MV-4-11 (cell line): ENCODE results near the gene UBE2E1.
A peak's percentile ranks its signal among the peaks of the same experiment; 100 is the strongest.

Experiments used
- DNase-seq: peaks from one replicate; lab custom pipeline; 2025; lab: John Stamatoyannopoulos, UW

Gene UBE2E1

DNA sequence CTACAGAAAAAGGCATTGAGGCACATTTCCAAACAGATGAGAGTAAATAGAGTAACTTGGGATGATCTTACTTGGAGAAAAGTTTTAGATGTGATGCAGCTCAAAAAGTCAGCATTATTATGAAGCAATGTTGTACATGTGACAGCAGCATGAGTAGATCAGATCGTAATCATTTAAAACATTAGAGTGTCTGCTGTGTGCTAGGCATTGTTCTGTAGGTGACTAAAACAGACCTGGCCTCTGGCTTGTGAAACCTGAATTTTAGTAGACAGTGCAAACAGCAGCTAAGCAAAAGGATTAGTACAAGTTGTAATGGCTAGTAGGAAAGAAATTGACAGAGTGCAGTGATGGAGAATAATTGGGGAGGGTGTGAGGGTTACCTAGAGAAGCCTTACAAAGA, 15.1 kb downstream of the UBE2E1 start:
- DNase-seq, result no peak

DNA sequence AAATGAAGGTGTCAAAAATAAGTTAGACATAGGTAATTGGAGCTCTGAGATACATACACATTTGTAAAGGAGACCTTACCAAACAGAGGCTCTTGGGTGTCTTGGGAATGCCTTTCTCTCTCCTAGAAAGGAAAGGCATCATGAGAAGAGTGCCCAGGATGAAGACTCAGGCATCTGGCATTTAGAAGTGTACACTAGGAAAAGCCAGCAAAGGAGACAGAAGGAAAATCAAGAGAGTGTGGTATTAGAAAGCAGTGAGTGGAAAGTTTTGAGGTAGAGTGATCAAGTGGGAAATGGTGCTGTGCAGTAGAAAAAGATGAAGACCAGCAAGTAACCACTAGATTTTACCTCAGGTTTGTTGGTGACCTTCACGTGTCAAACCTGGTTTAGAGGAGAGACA, 16.1 kb downstream of the UBE2E1 start:
- DNase-seq, result no peak

- no peak for DNase-seq
Observed at GRCh38 chr3:23822559-23822958, 16.8 kb downstream of the UBE2E1 start.

DNA sequence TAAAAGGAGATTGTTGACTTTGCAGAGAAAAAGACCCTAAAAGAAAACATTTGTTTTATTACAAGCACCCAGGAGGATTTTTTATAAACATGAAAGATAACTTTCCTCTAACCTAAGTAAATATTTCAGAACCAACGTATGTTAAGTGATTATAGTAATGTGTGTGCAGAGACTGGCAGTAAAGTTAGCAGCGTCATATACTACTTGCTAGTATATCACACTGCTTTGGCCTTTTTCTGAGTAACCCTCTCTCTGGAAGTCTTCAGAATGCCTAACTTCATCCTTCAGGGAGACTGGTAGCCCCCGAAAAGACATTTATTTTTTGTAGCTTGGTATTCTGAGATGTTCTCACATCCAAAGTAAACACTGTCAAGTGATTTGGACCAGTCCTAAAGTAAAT, 17.9 kb downstream of the UBE2E1 start:
- no peak for DNase-seq

DNA sequence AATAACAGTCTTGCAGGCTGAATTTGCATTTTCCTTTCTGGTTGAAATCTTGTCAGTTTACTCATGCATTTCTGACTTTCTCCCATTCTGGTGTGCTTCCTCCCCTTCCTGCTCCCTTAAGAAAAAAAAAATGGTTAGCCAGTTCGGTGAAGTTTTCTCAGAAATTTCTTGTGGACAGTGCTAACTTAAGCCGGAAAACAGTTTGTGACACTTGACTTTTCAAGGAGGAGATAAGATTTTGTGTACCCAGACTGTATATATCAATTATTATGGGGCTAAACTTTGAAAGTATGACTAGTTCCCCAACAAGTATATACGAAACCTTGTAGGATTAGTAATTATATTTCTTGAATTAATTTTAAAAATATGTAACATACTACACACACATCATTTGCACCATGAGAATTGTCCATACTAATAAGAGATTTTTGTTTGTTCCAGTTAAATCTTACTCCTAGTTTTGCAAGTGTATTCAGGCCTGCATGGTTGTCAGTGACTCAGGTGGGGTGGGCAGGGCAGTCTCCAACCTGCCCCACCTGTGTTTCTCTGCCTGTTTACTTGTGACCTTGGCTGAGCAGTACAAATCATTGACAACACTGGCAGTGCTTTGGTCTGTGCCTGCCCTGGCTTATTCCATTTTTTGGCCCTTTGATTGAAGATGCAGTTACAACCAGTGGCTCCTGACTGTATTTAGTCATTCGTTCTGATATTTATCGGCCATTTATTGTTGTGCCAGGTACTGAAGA, 19.1 kb downstream of the UBE2E1 start:
- no peak for DNase-seq

GRCh38 chr3:23825802-23826201, 20.0 kb downstream of the UBE2E1 start:
- no peak for DNase-seq

- DNase-seq, result no peak
Observed at GRCh38 chr3:23826382-23827064, 20.8 kb downstream of the UBE2E1 start.

DNA sequence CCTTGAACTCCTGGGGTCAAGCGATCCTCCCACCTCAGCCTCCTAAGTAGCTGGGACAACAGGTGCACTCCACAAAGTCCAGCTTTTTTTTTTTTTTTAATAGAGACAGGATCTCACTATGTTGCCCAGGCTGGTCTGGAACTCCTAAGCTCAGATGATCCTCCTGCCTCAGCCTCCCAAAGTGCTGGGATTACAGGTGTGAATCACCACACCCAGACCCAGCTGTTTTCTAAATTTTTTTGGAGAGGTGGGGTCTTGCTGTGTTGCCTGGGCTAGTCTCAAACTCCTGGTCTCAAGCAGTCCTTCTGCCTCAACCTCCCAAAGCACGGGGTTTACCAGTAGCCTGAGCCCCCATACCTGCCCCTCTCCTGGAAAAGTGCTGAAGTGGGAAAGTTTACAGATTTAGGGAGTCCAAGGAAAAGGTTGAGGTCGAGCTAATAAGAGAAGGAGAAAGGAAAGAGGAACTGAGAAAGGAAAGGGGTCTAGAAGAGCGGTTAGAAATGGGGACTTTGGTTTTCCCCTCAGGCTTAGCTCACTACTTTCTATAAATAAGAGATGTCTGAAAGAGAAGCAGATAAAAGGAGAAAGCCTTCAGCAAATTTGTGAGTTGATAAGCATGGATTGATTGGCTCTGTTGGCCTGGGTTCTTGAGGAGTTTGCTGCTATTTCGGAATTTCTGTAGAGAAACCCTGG, 23.6 kb downstream of the UBE2E1 start:
- DNase-seq, result peak; percentile 85

DNA sequence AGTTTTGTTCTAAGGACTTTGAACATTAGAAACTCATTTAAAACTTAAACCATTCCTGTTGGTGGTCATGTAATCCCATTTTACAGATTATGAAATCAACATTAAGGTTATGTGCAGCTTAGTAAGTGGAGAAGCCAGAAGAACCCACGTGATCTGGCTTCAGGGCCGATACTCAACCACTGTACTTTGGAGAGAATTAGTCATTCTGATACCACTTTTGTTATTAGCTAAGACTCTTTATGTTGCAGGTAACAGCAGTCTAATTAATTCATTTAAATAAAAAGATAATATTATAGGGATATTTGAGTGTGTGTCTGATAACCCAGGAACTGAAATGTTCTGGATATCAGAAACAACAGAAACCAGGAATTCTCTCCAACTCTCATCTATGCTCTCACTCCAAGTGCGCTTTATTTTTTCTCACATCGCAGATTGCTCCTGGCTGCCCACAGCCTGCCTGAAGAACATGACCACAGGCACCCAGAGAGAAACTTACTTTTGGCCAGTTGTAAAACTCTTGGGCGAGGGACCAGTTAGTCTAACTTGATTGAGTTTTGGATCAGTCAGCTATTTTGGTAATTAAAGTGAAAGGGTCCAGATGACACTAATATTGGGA, 25.2 kb downstream of the UBE2E1 start:
- DNase-seq, result peak; percentile 60

DNA sequence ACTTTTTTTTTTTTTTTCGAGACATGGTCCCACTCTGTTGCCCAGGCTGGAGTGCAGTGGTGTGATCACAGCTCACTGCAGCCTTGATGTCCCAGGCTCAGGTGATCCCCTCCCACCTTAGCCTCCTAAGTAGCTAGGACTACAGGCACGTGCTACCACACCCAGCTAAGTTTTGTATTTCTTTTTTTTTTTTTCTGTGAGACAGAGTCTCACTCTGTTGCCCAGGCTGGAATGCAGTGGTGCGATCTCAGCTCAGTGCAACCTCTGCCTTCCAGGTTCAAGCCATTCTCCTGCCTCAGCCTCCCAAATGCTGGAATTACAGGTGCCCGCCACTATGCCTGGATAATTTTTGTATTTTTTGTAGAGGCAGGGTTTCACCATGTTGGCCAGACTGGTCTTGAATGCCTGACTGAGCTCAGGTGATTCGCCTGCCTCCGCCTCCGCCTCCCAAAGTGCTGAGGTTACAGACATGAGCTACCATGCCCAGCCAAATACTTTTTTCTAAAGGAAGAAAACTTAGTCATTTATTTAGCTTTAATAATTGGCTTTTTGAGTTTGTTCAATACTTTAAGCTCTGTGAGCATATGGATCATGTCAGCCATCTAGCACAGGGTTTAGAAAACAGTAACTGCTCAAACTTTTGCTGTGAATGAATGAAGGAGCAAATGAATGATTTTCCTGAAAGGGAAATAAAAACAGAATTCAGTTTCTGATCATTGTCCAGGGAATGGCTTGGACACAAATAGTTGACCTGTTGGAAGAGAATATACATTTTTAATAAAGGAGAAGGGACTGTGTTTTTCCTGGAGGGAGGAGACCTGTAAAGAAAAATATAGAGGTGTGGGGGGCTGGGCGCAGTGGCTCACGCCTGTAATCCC, 26.0 kb downstream of the UBE2E1 start:
- DNase-seq, result no peak

- DNase-seq, result no peak
Observed at GRCh38 chr3:23832523-23832922, 26.8 kb downstream of the UBE2E1 start.

DNA sequence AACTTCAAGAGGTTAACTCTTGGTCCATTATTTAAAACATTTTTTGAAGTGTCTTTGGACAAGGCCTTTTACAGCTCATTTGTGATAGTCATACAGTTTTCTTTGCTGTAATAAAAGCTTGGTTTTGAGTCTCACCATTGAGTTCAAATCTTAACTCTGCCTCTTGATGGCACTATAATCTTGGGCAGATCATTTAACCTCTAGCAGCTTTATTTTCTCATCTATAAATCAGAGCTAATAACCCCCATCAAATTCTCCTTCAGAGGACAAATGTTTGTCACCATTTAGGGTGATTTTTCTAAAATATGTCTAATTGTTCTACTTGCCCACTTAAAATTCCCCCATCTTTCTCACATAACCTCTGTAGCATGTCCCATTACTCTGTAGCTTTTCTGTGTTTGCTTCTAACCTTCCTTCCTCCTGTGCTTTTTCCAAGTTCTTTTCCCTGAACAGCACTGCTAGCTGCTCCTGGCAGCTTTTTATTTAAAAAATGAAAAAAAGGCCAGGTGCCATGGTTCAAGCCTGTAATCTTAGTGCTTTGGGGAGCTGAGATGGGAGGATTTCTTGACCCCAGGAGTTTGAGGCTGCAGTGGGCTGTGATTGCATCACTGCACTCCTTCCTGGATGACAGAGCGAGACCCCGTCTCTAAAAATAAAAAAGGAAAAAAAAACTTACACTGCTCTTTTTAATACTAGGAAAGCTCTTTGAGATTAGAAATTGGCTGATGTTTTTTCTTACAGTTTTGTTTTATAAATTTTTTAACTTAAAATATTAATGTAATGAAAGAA, 28.5 kb downstream of the UBE2E1 start:
- peak; percentile 28 for DNase-seq

DNA sequence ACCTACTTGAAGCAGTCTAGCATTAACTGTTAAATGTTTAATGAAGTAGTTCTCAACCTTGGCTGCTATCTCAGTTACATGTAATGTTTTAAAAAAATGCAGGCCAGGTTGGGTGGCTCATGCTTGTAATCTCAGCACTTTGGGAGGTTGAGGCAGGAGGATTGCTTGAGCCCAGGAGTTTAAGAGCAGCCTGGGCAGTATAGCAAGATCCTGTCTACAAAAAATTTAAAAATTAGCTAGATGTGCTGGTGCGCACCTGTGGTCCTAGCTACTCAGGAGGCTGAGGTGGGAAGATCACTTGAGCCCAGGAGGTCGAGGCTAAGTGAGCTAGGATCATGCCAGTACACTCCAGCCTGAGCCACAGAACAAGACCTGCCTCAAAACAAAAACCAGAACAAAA, 29.3 kb downstream of the UBE2E1 start:
- DNase-seq, result no peak

- DNase-seq, result no peak
Observed at GRCh38 chr3:23835802-23836201, 30.0 kb downstream of the UBE2E1 start.

DNA sequence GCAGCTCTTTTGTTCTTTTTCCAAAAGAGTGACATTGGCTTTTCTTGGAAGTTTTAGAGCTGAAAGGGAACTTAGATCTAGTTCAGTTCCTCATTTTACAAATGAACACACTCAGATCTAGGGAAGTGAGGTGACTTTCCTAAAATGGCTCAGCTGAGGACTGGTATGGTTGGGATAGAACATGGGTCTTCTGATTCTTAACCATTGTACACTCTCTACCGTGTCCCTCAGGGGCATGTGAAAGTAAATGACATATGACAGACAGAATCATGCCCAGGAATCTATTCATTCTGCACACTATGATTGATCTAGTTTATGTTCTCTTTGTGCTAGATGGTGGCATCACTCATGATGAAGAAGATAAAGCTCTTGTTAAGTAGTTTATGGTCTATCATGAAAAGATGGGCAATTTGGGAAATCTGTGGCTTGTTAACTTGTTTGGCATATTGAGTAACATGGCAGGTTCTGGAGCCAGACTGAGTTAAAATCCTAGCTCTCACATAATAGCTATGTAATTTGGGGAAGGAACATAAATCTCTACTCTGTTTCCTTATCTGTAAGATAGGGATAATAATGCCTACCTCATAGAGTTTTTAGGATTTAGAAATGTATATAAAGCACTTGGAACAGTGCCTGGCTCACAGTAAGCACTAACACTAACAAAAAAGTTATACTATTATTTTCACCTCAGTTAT, 30.9 kb downstream of the UBE2E1 start:
- DNase-seq, result peak; percentile 72

DNA sequence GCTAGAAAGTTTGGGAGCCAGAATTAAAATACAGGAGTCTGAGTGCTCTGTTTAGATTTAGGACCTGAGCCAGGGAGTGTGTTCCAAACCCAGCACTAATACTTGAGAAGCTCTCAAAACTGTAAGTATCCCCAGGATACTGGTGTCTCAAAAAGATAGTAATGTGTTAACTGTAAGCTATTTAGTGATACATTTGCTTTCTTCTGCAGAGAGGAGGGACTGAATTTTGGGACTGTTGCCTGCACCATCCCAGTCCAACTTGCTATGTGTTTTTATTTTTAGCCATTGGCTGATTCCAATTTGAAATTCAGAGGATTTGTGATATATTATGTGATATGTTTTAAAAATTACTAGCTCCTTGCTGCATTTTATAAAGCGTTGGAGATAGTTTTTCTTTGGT, 31.5 kb downstream of the UBE2E1 start:
- no peak for DNase-seq

DNA sequence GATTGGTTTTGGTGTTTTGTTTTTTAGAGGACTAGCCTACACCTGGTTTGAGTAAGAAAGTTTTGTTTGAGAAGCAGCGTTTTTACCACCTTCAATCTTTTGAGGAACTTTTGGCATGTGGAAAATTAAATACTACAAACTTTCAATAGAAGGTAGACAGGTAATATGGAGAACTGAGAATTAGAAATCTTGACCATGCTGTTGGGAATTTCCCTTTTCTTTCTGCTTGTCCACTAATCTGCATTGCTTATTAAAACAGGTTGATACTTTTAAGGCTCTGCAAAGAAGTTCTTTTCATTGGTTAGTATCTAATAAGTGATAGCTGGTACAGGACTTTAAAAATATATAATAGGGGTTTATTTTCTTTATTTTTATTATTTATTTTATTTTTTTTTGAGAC, 31.9 kb downstream of the UBE2E1 start:
- no peak for DNase-seq

DNA sequence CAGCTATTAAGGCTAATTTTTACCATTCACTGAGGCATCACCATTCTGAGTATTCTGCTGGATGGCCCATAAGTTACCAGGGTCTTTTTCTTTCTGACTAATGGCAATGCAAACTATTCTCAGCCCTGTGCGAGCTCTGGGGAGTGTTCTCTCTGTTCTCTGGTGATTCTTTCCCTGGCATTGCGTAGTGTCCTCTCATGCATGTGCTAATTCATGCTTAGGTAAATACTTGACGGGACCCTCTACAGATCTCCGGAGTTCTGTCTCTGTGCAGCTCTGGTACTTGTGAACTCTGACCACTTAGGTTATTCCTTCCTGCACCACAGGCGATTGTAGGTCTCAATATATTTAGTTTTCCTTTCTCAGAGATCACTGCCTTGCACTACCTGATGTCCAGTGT, 34.8 kb downstream of the UBE2E1 start:
- no peak for DNase-seq

GRCh38 chr3:23843869-23844268, 38.1 kb downstream of the UBE2E1 start:
- no peak for DNase-seq
